GM12872 (cell line): ENCODE measurements around the gene TMCO6.

ENCODE experiments used
- CTCF ChIP-seq: IDR thresholded peaks from 3 replicates; pipeline ENCODE4 v1.5.1; 2011; ENCODE audit warnings: low read depth, mild to moderate bottlenecking, low read length, moderate library complexity; ENCODE audit not compliant: insufficient read depth

The TMCO6 gene

DNA sequence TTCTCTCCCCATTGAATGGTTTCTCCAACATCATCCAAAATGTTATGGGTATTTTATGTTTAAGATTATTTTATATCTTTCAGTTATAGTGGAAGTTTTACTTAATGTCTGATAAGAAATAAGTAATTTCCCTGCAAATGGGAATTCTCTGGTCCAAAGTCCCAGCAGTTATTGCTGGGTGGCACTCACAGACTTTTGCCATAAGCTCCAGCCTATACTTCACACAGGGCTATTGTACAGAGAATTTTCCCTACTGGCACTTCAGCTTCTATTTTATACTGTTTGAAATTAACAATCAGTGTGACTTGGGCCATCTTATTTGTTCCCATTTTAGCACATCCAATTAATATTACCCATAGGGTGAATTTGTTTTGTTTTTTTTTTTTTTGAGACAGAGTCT is 39.2 kb upstream of the TMCO6 start:
- TF ChIP-seq CTCF = no peak

DNA sequence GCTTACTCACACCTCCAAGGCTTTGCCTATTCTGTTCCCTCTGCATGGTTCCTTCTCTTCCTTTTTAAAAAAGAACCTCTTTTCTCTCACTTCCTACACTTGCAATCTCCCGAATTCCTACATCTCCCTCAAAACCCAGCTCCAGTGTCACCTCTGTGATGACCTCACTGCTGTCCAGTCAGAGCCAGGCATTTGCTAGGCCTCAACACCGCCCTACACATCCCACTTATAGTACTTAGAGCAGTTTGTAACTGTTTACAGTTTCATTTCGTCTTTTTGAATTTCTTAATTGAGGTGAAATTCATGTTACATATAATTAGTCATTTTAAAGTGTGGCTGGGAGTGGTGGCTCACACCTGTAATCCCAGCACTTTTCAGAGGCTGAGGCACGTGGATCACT is 37.1 kb upstream of the TMCO6 start:
- TF ChIP-seq CTCF = no peak

DNA sequence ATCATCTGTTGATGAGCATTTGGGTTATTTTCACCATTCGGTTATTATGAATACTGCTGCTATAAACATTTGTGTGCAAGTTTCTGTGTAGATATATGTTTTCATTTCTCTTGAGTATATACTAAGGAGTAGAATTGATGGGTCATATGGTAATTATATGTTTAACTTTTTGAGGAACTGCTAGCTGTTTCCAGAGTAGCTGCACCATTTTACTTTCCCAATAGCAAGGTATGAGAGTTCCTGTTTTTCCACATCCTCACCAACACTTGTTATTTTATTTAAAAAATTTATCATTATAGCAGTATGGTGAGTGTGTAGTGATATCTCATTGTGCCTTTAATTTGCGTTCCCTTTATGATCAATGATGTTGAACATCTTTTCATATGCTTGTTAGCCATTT is 35.5 kb upstream of the TMCO6 start:
- no peak for TF ChIP-seq CTCF

DNA sequence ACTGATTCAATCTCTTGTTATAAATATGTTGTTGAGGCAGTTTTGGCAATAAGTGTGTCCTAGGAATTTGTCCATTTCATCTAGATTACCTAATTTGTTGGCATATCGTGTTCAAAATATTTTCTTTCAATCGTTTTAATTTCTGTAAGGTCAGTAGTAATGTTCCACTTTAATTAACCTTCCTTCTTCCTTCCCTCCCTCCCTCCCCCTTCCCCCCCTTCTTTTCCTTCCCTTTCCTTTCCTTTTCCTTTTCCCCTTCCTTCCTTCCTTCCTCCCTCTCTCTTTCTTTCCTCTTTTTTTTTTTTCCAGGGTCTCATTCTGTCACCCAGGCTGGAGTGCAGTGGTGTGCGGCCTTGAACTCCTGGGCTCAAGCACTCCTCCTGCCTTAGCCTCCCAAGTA is 33.4 kb upstream of the TMCO6 start:
- no peak for TF ChIP-seq CTCF

- TF ChIP-seq CTCF = no peak
These were observed 32.2 kb upstream of the TMCO6 start for GRCh38 chr5:140607031-140607430.

DNA sequence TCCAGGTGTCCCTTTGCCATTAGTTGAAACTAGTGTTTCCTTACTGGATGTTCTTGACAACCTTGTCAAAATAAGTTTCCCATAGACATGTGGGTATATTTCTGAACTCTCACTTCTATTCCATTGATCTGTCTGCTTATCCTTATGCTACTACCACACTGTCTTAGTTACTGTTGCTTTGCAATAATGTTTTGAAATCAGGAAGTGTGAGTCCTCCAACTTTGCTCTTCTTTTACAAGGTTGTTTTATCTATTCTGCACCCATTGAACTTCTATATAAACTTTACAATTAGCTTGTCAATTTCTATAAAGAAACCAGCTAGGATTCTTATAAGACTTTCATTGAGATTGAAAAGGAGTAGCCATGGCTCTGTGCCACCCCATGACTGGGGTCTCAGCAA is 30.5 kb upstream of the TMCO6 start:
- TF ChIP-seq CTCF = no peak

- TF ChIP-seq CTCF = no peak
These were observed 30.1 kb upstream of the TMCO6 start for GRCh38 chr5:140609126-140609525.

DNA sequence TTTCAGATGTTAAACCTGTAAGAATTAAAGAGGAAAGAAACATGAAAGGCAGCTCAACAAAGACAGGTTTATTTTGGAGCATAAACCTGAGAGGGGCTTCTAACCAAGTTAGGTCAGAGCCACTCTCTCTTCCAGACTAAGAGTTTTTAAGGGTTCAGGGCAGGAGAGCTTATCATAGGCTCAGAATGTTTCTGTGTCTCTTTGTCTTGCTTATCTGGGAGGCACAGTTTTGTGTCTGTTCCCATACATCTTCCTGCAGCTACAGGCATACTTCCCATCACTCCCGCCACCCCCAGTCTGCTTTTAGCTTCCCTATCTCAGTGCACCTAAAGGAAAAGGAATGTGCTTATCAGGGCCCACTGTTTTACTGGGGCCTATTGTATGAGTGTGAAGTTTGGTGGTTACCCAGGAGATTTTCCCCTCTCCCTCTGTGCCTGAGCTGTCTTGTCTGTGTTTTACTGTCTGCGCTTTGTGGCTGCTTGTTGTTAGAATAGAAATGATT is 28.2 kb upstream of the TMCO6 start:
- TF ChIP-seq CTCF = no peak
